WI38 (cell line): ENCODE measurements around the gene JADE2.

Experiments used
- H3K4me3 ChIP-seq: 2 replicates; pipeline ENCODE4 v1.5.1; 2011; ENCODE audit warnings: low read depth, mild to moderate bottlenecking, control low read depth, low read length
- TF ChIP-seq, protein P1 (sequence below): IDR thresholded peaks from 2 replicates; pipeline ENCODE4 v1.5.1; 2012; ENCODE audit warnings: low read depth, mild to moderate bottlenecking, control low read depth, low read length

JADE2 gene

DNA sequence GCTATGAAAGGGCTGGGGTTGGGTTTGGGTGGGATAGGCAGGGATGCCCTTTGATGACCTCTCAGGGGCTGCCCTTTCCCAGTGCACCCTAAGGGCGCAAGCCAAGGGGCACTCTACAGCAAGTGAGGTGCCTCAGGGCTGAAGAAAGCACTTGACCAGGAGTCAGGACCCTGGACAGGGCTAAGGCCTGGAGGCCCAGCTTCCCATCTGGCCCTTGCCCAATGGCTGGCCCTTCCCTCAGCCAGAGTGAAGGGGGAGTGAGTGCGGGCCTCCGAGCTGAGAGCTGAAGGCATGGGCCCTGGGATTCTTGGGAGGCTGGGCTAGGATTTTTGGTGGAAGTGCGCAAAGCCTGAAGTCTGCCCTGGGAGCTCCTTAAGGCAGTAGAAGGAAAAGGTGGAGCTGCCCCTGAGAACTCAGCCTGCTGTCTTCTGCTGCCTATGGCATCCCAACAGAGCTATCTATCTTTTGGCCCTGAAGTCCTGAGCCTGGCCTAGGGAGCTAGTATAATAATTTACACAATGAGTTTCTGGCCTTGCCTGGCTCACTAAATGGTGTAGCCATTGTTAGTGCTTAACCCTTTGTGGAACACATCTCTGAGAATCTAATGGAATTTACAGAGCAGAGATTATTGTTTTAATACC, 16.4 kb downstream of the JADE2 start:
- H3K4me3 ChIP-seq: no peak overlapping the region
- TF ChIP-seq, protein P1, sequence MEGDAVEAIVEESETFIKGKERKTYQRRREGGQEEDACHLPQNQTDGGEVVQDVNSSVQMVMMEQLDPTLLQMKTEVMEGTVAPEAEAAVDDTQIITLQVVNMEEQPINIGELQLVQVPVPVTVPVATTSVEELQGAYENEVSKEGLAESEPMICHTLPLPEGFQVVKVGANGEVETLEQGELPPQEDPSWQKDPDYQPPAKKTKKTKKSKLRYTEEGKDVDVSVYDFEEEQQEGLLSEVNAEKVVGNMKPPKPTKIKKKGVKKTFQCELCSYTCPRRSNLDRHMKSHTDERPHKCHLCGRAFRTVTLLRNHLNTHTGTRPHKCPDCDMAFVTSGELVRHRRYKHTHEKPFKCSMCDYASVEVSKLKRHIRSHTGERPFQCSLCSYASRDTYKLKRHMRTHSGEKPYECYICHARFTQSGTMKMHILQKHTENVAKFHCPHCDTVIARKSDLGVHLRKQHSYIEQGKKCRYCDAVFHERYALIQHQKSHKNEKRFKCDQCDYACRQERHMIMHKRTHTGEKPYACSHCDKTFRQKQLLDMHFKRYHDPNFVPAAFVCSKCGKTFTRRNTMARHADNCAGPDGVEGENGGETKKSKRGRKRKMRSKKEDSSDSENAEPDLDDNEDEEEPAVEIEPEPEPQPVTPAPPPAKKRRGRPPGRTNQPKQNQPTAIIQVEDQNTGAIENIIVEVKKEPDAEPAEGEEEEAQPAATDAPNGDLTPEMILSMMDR: no peak

DNA sequence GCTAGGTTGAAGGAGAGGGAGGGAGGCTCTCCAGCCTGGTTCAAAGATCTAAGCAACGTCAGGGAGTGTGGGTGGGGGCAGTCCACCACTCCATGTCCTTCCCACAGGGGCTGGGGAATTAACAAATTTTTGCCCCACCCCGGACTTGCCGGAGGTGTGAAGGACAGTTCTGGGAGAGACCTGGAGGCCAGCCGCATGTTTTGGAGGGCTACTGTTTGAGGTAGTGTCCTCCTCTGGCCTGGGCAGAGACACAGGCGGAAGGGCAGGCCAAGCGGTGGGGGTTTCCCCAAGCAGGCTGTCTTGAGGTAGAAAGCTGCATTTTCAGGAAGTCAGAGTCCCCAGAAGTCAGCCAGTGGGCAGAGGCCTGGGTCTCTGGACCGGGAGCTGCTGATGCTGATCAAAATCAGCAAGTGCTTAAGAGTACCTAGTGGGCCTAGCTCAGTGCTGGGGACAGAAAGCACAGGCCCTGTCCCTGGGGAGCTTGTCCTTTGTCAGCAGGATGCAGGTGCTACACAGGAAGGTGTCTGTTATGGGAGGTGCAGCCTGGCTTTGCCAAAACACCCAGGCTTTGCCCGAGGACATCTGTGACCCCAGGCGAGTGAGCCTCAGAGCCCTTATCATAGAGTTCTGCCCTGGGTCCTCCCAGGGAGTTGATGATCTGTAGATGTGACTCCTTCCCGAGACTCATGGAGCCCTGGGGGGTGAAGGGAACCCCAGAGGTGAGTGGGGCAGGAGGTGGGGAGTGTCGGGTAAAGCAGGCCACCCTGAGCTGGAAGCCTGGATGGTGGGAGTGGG, 18.5 kb downstream of the JADE2 start:
- no peak overlapping the region for H3K4me3 ChIP-seq
- TF ChIP-seq, protein P1: no peak

DNA sequence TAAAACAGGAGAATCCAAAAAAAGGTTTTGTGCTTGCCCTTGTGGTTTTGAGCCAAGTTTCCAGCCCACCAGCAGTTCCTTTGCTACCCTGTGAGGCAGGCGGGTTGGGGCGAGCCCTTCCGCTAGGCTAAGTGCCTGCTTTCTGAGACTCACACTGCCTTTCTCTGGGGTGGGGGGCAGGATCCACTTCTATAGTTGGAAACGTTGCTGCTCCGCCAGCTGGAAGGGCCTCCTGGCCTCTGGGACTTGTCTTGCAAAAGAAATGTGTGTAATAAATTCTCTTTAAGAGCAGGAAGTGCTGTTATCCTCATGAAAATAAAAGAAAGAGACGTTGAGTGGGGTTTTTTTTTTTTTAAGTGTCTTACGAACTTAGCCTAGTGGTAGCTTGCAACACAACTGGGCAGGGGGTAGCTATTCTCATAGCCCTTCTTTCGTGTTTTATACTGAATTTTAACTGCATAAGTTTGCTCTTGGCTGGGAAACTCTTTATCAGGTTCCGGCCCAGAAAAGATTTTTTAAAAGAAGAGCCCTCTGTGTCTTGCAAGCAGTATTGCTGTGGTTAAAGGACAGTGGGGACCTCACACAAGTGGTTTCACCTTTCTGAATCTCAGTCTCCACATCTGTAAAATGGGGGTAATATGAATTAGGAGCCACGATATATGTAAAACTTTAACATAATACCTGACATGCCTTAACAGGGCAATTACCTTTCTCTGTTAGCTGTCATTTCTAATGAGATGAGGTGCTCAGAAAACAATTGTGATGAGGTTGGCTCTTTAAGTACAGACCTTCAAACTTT, 19.8 kb downstream of the JADE2 start:
- no peak overlapping the region for H3K4me3 ChIP-seq
- TF ChIP-seq, protein P1: no peak

GRCh38 chr5:134547066-134547465, 21.6 kb downstream of the JADE2 start:
- TF ChIP-seq, protein P1: no peak
- H3K4me3 ChIP-seq: no peak overlapping the region

DNA sequence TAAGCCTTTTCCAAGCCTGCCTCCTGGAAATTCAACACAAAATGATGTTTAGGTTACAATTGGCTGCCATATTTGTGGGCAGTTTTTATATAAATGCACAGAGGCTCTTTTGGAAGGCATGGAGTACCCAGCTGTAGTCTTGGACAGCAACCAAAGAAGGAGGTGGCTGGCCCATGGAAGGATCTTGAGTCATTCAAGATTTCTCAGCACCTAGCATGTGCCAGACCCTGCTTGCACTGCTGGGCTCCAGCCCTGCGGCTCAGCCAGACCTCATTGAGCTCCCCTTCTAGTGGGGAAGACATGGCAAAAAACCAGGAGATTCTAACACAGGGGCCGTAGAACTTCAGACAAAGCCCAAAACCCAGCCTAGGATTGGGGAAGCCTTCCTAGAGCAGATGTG, 22.1 kb downstream of the JADE2 start:
- no peak overlapping the region for H3K4me3 ChIP-seq
- TF ChIP-seq, protein P1: no peak

- TF ChIP-seq, protein P1: no peak
- no peak overlapping the region for H3K4me3 ChIP-seq
Measured at GRCh38 chr5:134547999-134548658, 22.7 kb downstream of the JADE2 start.
